ENCODE measurements around the gene COL27A1.

The COL27A1 gene

GRCh38 chr9:114218264-114219120 lies 63.2 kb downstream of the COL27A1 start:
- Mint-ChIP-seq H3K9me3 (no peaks in the 10 kb centered on the region), H3K4me3 (no peak overlapping the region), H3K4me1 (no peaks in the 10 kb centered on the region), H3K36me3 (ENCODE audit: low read depth) (no peaks in the 10 kb centered on the region), H3K27ac (no peak overlapping the region), H3K27me3 (no peaks in the 10 kb centered on the region)
- DNase-seq: no peak
- ATAC-seq: no peak

GRCh38 chr9:114220061-114220541 lies 64.8 kb downstream of the COL27A1 start:
- no peaks in the 10 kb centered on the region for H3K27me3 Mint-ChIP-seq
- H3K9me3 Mint-ChIP-seq: no peaks in the 10 kb centered on the region
- H3K4me1 Mint-ChIP-seq: no peaks in the 10 kb centered on the region
- DNase-seq (no peak), ATAC-seq (no peak)
- no peaks in the 10 kb centered on the region for H3K36me3 Mint-ChIP-seq (ENCODE audit: low read depth)
- H3K4me3 Mint-ChIP-seq: no peak overlapping the region
- no peak overlapping the region for H3K27ac Mint-ChIP-seq

DNA sequence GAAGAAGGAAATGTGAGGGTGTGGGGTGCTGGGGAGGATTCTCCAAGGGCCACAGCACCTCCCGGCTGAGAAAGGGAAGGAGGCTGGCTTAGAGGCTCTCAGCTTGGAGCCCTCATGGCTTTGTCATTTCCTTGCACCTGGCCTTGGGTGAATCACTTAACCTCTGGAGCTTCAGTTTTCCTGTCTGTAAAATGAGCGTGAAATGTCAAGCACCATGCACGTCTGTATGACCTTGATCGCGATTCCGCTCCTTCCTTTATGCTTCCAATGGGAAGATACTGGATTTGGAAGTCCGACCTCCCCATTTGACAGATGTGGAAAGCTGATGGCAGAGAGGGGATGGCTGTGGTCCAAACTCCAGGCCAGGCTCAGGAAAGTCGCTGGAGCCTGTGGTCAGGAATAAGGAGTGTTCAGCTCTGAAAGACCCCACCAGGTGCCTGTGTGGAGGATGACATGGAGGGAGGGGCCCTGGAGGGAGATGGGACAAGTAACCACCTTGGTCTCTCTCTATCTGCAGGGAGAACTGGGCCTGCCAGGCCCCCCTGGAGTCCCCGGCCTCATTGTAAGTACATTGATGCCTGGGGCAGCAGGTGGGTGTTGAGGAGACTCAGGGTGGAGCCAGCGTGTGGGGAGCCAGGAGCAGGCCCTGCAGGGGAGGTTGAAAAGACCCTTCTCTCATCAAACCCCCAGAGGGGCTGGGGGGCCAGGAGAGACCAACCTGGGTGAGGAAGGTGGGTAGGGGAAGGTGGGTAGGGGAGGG lies 66.5 kb downstream of the COL27A1 start:
- no peaks in the 10 kb centered on the region for H3K36me3 Mint-ChIP-seq (ENCODE audit: low read depth)
- no peak overlapping the region for H3K27ac Mint-ChIP-seq
- no peak for DNase-seq
- no peaks in the 10 kb centered on the region for H3K4me1 Mint-ChIP-seq
- H3K4me3 Mint-ChIP-seq: no peak overlapping the region
- no peaks in the 10 kb centered on the region for H3K9me3 Mint-ChIP-seq
- H3K27me3 Mint-ChIP-seq: no peaks in the 10 kb centered on the region
- ATAC-seq: no peak

GRCh38 chr9:114223564-114224246 lies 68.4 kb downstream of the COL27A1 start:
- Mint-ChIP-seq H3K27me3 (no peaks in the 10 kb centered on the region), H3K4me1 (no peaks in the 10 kb centered on the region), H3K4me3 (no peak overlapping the region), H3K36me3 (ENCODE audit: low read depth) (no peaks in the 10 kb centered on the region), H3K27ac (no peak overlapping the region), H3K9me3 (no peaks in the 10 kb centered on the region)
- no peak for ATAC-seq
- no peak for DNase-seq

GRCh38 chr9:114224247-114224610 lies 68.9 kb downstream of the COL27A1 start:
- Mint-ChIP-seq H3K27ac (no peak overlapping the region), H3K4me1 (no peaks in the 10 kb centered on the region), H3K36me3 (ENCODE audit: low read depth) (no peaks in the 10 kb centered on the region), H3K4me3 (no peak overlapping the region), H3K27me3 (no peaks in the 10 kb centered on the region), H3K9me3 (no peaks in the 10 kb centered on the region)
- no peak for DNase-seq
- ATAC-seq: no peak

DNA sequence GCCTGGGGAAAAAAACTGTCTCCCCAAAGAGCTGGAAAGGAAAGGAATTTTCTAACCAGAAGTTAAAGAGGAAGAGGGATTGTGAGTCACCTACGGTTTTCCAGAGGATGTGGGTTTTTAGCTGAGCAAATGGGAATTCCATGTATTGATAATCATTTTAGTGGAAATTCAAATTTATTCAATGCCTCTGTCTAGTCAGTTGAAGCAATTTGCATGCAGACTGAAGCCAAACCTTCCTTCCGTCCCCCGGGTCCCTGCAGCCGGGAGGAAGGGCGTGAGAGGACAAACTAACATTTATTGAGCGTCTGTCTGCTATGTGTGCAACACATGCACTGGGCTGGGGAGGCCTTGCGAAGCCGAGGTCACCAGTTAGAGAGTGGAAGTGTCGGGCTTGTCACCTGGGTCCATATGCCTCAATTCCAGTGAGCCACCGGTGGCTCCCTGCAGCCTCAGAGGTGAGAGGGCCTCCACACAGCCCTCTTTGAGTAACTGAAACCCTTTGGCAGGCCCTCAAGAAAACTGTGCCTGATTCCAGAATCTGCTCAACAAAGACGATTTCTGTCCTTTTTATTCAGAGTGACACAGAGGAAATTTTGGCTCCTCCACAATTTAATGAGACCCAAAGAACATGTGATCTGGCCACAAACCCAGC lies 70.3 kb downstream of the COL27A1 start:
- H3K4me1 Mint-ChIP-seq: no peaks in the 10 kb centered on the region
- ATAC-seq: no peak
- no peak overlapping the region for H3K27ac Mint-ChIP-seq
- no peaks in the 10 kb centered on the region for H3K9me3 Mint-ChIP-seq
- H3K27me3 Mint-ChIP-seq: no peaks in the 10 kb centered on the region
- H3K4me3 Mint-ChIP-seq: no peak overlapping the region
- H3K36me3 Mint-ChIP-seq (ENCODE audit: low read depth): no peaks in the 10 kb centered on the region
- DNase-seq: no peak

- no peaks in the 10 kb centered on the region for H3K36me3 Mint-ChIP-seq (ENCODE audit: low read depth)
- H3K4me3 Mint-ChIP-seq: no peak overlapping the region
- ATAC-seq (no peak), DNase-seq (no peak)
- H3K27me3 Mint-ChIP-seq: no peaks in the 10 kb centered on the region
- no peaks in the 10 kb centered on the region for H3K4me1 Mint-ChIP-seq
- no peak overlapping the region for H3K27ac Mint-ChIP-seq
- no peaks in the 10 kb centered on the region for H3K9me3 Mint-ChIP-seq
Measured at GRCh38 chr9:114226246-114227055, 71.1 kb downstream of the COL27A1 start.

- no peaks in the 10 kb centered on the region for H3K27me3 Mint-ChIP-seq
- ATAC-seq (no peak), DNase-seq (no peak)
- H3K36me3 Mint-ChIP-seq (ENCODE audit: low read depth): no peaks in the 10 kb centered on the region
- no peak overlapping the region for H3K27ac Mint-ChIP-seq
- no peak overlapping the region for H3K4me3 Mint-ChIP-seq
- no peaks in the 10 kb centered on the region for H3K9me3 Mint-ChIP-seq
- H3K4me1 Mint-ChIP-seq: no peaks in the 10 kb centered on the region
Measured at GRCh38 chr9:114227288-114228015, 72.1 kb downstream of the COL27A1 start.

DNA sequence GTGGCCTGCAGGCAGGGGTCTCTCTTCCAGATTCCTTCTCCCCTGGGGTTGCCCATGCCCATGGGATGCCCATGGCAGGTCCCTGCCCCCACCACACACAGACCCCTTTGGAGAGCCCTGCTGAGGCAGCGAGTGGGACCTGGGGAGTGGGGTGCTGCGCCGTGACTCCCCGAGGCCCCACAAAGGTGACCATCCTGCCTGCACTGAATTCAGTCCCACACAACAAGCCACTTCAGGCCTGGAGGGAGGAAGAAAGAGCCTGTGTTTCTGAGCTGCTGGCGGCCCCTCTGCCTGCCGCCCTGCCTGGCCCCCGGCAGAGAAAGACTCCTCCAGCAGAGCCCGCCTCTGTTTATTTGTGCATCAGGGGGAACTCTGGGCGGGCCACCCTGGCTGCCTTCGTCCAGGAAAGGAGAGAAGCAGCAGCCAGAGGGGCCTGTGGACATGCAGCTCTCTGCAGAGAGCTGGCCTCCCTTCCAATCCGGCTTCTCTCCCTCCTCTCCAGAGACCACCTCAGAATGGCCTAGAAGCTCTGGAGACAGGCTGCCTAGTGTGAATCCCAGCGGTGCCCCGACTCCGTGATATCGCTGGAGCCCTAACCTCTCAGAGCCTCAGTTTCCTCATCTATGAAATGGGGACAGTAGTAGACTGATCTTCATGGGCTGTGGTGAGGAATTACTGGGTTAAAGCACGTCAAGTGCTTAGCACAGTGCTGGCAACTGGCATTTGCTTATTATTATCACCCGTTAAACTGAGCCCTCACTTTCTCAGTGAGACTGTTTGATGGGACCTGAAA lies 72.9 kb downstream of the COL27A1 start:
- Mint-ChIP-seq H3K4me1 (no peaks in the 10 kb centered on the region), H3K27ac (no peak overlapping the region), H3K9me3 (no peaks in the 10 kb centered on the region), H3K4me3 (no peak overlapping the region), H3K27me3 (no peaks in the 10 kb centered on the region), H3K36me3 (ENCODE audit: low read depth) (no peaks in the 10 kb centered on the region)
- DNase-seq (no peak), ATAC-seq (no peak)

DNA sequence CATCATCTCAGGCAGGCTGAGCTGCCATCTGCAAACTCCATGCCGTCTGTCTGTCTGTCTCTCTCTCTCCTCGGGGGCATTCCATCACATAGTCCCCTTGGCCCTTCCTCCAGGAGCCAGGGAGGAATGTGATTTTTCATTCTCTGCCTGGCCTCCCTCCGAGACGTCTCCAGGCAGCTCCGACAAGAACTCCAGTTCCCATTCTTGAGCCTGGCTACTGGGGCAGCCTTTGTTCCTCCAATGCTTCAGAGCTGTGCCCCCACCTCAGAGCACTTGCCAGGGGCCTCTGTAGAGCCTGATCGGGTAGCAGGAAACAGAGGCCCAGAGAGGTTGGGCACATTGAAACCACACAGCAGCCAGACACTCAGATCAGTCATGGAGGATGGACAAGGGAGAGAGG lies 74.0 kb downstream of the COL27A1 start:
- DNase-seq (no peak), ATAC-seq (no peak)
- H3K4me1 Mint-ChIP-seq: no peaks in the 10 kb centered on the region
- H3K27me3 Mint-ChIP-seq: no peaks in the 10 kb centered on the region
- H3K9me3 Mint-ChIP-seq: no peaks in the 10 kb centered on the region
- no peak overlapping the region for H3K4me3 Mint-ChIP-seq
- no peaks in the 10 kb centered on the region for H3K36me3 Mint-ChIP-seq (ENCODE audit: low read depth)
- no peak overlapping the region for H3K27ac Mint-ChIP-seq

- ATAC-seq (no peak), DNase-seq (no peak)
- Mint-ChIP-seq H3K27me3 (no peaks in the 10 kb centered on the region), H3K27ac (no peak overlapping the region), H3K36me3 (ENCODE audit: low read depth) (no peaks in the 10 kb centered on the region), H3K4me3 (no peak overlapping the region), H3K9me3 (no peaks in the 10 kb centered on the region), H3K4me1 (no peaks in the 10 kb centered on the region)
Measured at GRCh38 chr9:114230068-114230467, 74.7 kb downstream of the COL27A1 start.

DNA sequence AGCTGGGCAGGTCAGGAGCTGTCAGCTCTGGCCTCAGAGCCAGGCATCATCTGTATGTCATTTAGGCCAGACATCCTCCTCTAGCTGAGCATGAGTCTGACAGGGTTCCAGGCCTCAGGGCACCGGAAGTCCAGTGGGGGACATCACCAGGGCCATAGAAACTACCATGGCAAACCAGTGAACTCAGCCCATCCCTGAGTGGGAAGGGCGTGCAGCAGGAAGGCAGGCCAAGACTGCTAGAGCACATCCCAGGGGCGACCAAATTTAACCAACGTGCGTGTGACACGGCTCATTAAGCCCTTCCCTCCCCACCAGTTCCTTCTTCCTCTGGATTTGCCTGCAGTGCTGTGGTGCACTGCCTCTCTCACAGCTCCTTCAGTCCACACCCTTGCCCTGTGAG lies 75.9 kb downstream of the COL27A1 start:
- Mint-ChIP-seq H3K27me3 (peaks cover 6% of the 10 kb centered on the region), H3K4me1 (no peaks in the 10 kb centered on the region), H3K4me3 (no peak overlapping the region), H3K27ac (no peak overlapping the region), H3K9me3 (no peaks in the 10 kb centered on the region), H3K36me3 (ENCODE audit: low read depth) (no peaks in the 10 kb centered on the region)
- DNase-seq (no peak), ATAC-seq (no peak)
